Amygdala (tissue), 56 donors: ENCODE results near the gene OOEP.
"Not testable (repeated sequence)": the region's sequence is repeated elsewhere in the genome, so short reads cannot be mapped to it uniquely, and the experiment has no call there.

Experiments used
- DNase-seq, 56 donors: peaks; one replicate each; lab custom pipeline; 2025; lab: John Stamatoyannopoulos, UW

The OOEP gene

GRCh38 chr6:73369563-73369962, at the start of gene OOEP:
Gene OOEP (minus strand): TSS chr6:73369897. CDS start chr6:73369792, 105 bp downstream.
- DNase-seq: no peak

DNA sequence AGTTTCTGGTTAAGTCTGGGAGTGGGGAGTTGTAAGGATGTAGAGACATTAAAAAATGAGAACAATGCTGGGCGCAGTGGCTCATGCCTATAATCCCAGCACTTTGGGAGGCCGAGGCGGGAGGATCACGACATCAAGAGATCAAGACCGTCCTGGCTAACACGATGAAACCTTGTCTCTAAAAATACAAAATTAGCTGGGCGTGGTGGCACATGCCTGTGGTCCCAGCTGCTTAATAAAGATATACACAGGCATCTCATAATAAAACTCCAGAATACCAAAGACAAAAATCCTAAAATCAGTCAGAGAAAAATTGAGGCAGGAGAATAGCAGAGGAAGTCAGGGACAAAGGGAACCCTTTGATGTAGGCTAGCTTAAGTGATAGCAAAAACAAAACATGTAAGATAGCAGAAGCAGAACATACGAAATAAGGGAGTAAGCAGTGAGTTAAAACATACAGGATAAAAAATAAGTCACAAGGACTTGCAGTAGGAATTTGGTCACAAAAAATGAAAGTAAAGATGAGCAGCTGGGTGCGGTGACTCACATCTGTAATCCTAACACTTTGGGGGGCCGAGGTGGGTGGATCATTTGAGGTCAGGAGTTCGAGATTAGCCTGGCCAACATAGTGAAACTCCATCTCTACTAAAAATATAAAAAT, 48.5 kb upstream of the OOEP start:
- DNase-seq: no peak

- DNase-seq: no peak
These were observed 43.4 kb upstream of the OOEP start for GRCh38 chr6:73413102-73413501.

DNA sequence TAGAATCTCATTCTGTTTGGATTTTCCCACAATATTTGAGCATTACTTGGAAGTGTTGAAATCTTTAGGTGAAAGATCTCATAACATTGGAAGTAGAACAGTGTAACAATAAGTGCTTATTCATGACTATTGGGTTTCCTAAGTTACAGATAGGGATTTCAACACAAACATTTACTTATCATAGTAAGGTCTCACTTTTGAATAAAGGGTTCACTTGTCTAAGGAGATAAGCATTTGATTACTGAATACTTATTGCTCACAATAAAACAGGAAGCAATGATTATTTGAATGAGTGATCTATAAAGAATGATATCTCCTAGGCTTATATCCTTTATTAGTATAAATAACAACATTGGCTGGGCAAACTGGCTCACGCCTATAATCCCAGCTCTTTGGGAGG, 39.7 kb upstream of the OOEP start:
- DNase-seq: no peak

- DNase-seq: no peak
These were observed 31.0 kb upstream of the OOEP start for GRCh38 chr6:73400656-73401055.

DNA sequence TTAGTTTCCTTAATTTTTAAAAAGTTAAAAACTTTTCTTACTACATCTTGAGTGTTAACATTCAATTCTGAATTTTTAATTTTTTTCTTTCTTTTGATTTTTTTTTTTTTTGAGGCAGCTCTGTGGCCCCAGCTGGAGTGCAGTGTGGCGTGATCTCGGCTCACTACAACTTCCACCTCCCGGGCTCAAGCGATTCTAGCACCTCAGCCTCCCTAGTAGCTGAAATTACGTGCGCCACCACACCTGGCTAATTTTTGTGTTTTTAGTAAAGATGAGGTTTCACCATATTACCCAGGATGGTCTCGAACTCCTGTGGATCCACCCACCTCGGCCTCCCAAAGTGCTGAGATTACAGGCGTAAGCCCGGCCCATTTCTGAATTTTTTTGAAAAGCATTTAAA, 26.2 kb upstream of the OOEP start:
- DNase-seq: no peak

DNA sequence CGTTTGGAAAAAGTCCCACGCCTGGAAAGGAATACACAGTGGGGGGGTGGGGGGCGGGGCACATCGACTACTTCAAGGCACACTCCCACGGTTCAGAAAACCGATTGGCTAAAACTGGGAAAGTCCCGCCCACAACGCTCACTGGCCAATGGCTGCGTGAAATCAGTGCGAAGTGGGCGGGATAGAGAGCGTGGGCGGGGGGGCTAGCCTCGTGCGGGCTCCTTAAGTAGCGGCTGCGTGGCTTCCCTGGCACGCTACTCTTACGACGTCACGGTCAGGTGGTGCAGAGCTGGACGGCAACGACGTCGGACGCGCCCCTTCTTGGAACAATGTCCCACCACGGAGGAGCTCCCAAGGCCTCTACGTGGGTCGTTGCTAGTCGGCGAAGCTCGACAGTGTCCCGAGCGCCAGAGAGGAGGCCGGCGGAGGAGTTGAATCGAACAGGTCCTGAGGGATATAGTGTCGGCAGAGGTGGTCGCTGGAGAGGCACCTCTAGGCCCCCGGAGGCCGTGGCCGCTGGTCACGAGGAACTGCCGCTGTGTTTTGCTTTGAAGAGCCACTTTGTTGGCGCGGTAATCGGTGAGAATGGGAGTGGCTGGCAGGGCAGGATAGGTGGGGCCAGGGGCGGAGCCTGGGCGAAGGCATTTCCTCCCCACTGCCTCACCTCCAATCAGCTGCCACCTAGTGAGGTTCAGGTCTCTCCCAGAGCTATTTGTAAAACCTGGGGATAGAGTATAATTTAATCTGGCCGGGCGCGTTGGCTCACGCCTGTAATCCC, 25.1 kb upstream of the OOEP start, which contains the start of gene DDX43:
TSS of gene DDX43 (plus strand) at position 252 of the 778 bp plus-strand sequence. CDS start at position 330, 78 bp downstream.
- peak in 9 of 56 donors; percentile 2 to 42 (median 4) for DNase-seq

GRCh38 chr6:73393278-73393677, 23.6 kb upstream of the OOEP start:
- no peak for DNase-seq

GRCh38 chr6:73392188-73392587, 22.5 kb upstream of the OOEP start:
- not testable (repeated sequence) for DNase-seq

DNA sequence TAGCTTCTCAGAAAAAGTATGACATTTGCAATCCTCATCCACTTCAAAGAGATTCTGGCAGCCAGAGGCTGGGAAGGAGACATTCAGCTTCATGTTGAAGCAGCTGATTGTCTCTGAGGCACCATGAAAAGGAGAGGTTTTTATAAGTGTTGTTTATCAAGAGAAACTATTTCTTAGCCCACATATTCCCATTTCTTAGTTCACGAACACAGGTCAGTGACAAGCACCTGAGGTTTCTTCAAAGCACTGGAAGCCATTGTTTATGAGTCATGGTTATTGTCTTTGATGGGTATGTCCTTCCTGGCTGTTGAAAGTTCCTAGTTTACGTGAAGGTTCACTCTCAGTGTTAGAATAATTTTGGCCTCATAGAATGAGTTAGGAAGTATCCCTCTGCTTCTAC, 22.0 kb upstream of the OOEP start:
- no peak for DNase-seq

GRCh38 chr6:73389854-73390253, 20.2 kb upstream of the OOEP start:
- DNase-seq: no peak

- DNase-seq: peak in 26 of 56 donors; percentile 1 to 36 (median 15)
These were observed 19.3 kb upstream of the OOEP start for GRCh38 chr6:73388800-73389512.

GRCh38 chr6:73388433-73388799, 18.7 kb upstream of the OOEP start:
- DNase-seq: no peak

DNA sequence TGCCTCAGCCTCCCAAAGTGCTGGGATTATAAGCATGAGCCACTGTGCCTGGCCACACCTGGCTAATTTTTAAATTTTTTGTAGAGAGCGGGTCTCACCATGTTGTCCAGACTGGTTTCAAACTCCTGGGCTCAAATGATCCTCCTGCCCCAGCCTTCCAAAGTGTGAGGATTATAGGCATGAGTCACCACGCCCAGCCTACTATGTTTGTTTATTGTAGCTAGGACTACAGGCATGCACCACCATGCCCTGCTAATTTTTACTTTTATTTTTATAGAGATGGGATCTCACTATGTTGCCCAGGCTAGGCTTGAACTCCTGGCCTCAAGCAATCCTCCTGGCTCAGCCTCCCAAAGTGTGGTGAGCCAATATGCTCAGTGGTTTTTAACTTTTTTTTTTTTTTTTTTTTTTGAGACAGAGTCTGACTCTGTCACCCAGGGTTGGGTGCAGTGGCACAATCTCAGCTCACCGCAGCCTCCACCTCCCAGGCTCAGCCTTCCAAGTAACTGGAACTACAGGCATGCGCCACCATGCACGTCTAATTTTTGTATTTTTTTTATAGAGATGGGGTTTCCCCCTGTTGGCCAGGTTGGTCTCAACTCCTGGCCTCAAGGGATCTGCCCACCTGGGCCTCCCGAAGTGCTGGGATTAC, 12.9 kb upstream of the OOEP start:
- no peak for DNase-seq

DNA sequence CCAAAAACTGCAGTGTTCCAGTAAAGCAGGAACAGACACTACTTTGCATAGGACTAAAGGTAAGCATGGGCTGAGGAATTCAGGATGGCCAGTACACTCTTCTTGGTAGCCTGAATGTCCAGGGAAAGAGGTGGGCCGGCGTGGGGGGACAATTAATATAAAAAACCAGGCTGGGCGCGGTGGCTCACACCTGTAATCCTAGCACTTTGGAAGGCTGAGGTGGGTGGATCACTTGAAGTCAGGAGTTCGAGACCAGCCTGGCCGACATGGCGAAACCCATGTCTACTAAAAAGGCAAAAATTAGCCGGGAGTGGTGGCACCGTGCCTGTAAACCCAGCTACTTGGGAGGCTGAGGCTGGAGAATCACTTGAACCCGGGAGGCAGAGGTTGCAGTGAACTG, 11.8 kb upstream of the OOEP start:
- DNase-seq: not testable (repeated sequence)

- DNase-seq: no peak
These were observed 7.5 kb upstream of the OOEP start for GRCh38 chr6:73377225-73377624.

GRCh38 chr6:73375216-73375615, 5.5 kb upstream of the OOEP start:
- DNase-seq: no peak

- DNase-seq: peak in 16 of 56 donors; percentile 3 to 60 (median 20)
These were observed 2.8 kb upstream of the OOEP start for GRCh38 chr6:73372516-73372915.

- no peak for DNase-seq
These were observed 2.3 kb upstream of the OOEP start for GRCh38 chr6:73371984-73372383.

DNA sequence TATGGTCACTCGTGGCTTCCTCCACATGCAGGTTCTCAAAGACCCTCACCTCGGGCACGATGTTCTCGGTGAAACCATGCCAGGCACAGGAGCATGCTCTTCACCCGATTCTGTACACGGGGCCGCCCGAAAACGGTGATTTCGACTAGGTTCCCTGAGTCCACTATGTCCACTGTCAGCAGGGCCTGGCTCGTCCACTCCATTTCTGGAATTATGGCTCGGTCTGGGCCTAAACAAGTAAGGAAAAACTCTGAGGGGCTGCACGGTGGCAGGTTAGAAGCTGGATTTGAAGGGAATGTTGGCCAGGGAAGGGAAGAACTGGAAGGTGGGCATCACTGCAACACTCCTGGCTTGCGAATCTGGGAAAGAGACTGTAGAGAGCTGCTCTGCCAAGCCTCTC, 540 bp downstream of the OOEP start:
- no peak for DNase-seq

DNA sequence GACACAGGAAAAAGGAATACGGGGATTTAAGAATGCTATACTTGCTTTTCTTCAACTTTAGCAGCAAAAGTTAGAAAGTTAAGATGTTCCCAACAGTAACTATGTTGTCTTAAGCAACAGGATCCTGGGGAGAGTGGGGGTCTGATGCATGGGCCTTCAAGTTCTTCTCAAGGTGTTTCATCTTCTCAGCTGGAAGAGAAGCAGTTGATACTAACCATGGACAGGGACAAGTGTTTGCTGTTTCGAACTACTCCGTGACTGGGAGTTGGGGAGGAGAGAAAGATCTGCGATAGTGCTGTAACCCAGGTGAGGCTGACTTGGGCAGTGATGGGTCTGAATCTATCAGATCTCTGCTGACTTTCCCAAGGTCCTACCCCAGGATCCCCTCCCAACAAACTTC, 1.0 kb downstream of the OOEP start:
- DNase-seq: no peak
